NOMO-1 treated with DMSO at 0.1 percent for 48 hours (cell line): ENCODE data around the gene GLYATL2.

Experiments
- DNase-seq: peaks from one replicate; lab custom pipeline; 2025; ENCODE audit not compliant: unreplicated experiment; lab: John Stamatoyannopoulos, UW

GLYATL2 gene, protein sequence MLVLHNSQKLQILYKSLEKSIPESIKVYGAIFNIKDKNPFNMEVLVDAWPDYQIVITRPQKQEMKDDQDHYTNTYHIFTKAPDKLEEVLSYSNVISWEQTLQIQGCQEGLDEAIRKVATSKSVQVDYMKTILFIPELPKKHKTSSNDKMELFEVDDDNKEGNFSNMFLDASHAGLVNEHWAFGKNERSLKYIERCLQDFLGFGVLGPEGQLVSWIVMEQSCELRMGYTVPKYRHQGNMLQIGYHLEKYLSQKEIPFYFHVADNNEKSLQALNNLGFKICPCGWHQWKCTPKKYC

GRCh38 chr11:58844361-58845005 is at the start of gene GLYATL2:
GLYATL2 (minus strand) TSS chr11:58844704; CDS start chr11:58839612, 5,092 bp downstream.
- no peak for DNase-seq

- DNase-seq: no peak
These were observed 49.4 kb upstream of the GLYATL2 start for GRCh38 chr11:58893899-58894298.

DNA sequence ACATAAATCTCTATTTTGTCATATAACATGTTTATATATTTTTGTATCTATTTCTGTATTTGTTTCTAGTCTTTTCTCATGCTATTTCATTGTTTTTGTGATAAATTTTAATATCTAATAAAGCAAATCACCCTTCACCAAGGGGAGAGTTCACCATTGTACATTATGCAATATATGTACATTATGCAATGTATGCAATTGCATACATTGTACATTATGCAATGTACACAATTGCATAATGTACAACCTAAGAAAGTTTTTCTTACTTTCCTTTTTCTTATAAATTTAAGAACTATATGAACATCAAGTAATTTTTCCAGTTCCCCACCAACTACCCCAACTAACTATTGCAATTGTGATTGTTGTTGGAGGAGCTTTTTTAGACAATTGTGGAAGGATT is 44.1 kb upstream of the GLYATL2 start:
- peak; percentile 56 for DNase-seq

DNA sequence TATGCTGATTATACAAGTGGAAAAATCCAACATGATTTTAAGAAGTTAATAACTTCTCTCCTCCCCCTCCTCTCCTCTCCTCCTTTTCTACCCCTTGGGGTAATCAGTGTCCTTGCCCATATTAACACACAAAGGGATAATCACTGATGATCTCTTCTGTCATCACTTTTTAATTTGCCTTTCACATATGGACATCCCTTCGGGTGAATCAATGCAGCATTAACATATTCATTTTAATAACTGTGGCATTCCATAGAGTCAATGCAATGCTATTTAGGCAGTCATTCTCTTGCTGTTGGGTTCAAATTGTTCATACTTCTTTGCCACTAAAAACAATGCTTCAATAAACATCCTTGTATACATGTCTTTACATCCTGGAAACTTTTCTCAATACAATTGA is 42.9 kb upstream of the GLYATL2 start:
- no peak for DNase-seq

- DNase-seq: peak; percentile 18
These were observed 36.1 kb upstream of the GLYATL2 start for GRCh38 chr11:58880625-58881024.

- no peak for DNase-seq
These were observed 35.7 kb upstream of the GLYATL2 start for GRCh38 chr11:58880166-58880565.

DNA sequence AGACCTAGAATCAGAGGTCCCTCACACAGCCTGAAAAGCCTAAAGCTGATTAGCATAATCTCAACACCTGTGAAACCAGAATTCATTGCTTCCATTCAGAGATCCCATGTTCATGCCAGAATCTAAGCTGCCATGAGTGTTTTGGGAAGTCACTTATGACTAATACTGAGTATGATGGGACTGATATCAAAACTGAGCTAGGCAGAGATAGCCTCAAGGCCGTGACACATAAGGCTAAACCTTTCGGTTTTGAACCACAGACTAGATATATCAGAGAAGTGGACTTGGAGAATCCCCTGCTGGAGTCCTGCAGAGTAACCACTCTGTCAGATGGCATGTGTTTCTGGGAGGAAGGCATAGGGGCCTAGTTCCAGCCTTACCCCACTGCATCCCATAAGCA is 23.1 kb upstream of the GLYATL2 start:
- no peak for DNase-seq

DNA sequence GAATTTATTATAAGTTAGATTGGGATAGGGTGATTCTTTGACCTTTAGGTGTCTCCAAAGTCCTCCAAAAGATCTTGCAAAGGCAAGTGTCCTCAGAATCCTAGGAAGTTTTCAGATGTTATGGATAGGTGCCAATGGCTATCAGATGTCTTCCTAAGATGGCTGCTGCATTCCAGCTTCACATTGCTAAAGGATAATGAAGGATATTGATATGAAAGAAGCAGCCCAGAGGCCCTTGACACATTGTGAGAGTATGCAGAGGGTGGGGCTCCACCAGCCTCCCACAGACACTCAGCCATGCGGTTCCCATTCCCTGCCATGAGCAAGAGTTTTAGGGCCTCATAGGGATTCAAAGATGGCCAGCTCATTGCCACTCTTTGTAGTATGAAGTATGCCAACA is 22.3 kb upstream of the GLYATL2 start:
- no peak for DNase-seq

- DNase-seq: no peak
These were observed 19.8 kb upstream of the GLYATL2 start for GRCh38 chr11:58864335-58864734.

DNA sequence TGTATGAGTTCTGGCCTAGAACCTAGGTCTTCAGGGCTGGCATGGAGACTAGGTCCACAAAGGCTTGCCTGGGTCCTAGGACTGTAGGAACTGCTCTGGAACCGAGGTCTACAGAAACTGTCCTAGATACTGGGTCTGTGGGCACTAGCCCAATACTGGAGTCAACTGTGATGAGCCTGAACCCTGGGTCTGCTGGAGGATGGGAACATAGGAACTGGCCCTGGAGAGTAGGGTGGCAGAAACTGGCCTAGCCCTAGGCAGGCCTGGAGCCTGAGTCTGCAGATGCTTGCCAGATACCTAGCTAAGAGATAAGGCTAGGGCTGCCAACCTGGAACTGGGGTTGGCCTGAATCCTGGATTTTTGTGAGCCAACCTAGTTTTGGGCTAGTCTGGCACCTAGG is 19.2 kb upstream of the GLYATL2 start:
- DNase-seq: no peak

DNA sequence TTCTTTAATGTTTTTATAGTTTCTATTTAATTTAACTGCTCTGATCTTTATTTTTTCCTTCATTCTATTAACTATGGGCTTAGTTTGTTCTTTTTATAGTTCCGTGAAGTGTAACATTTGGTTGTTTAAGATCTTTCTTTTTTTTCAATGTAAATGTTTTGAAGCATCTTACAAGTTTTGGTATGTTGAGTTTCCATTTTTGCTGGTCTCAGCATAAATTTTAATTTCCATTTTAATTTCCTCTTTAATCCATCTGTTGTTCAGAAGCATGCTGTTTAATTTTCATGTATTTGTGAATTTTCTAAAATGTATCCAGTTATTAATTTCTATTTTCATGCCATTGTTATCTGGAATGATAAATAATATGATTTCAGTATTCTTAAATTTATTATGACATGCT is 17.0 kb upstream of the GLYATL2 start:
- DNase-seq: no peak

- no peak for DNase-seq
These were observed 12.3 kb upstream of the GLYATL2 start for GRCh38 chr11:58856806-58857205.

GRCh38 chr11:58845386-58845785 is 882 bp upstream of the GLYATL2 start:
- peak; percentile 58 for DNase-seq

DNA sequence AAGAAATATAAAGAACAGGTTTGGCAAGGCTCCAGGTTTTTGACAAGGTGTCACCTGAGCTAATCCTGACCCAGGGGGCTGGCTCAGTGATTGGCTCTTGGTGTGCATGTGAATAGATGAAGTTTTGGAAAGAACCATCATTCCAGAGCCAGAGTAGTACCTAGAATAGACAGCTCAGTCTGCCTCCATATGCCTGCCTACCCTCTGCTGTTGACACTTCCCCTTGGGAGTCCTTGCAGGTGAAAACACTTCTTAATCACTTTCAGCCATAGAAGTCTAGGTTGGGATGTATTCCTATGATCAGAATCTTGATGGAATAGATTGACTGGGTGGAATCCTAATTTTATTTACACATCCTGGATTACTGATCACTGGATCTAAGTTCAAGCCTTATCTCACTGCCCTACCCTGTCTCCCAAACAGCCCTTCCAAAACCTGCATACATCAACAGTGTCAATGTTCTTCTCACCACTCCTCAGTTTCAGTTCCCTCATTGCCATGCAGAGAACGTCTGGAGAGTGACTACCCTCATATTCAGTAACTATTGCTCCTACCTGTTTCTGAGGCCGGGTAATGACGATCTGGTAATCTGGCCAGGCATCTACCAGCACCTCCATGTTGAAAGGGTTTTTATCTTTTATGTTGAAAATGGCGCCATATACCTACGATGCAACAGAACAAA is 6.7 kb downstream of the GLYATL2 start:
- DNase-seq: peak; percentile 71

DNA sequence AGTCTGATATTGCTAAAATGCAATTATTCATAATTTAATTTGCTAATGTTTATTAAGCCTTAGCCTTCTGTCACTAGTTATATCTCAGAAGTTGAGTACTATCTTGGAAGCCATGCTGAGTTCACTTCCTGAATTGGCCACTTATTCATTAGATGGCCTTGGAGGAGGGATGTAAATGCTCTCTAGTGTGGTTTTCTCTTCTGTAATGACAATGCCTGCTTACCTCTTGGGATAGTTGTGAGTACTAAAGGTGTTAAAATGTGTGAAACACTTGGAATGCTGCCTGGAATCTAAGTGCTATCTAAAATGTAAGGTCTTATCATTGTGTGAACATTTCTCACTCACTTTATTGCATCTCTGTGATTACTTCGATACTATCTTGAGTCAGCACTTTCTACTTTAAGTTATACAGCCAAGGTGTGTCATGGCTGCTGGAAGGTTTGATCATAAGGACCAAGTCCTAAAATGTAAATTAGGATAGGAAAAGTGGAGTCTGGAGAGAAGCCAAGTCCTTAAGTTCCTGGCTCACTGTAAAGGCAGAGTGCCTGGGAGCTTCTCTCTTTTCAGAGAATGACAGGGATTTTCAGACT is 12.4 kb downstream of the GLYATL2 start:
- DNase-seq: no peak

DNA sequence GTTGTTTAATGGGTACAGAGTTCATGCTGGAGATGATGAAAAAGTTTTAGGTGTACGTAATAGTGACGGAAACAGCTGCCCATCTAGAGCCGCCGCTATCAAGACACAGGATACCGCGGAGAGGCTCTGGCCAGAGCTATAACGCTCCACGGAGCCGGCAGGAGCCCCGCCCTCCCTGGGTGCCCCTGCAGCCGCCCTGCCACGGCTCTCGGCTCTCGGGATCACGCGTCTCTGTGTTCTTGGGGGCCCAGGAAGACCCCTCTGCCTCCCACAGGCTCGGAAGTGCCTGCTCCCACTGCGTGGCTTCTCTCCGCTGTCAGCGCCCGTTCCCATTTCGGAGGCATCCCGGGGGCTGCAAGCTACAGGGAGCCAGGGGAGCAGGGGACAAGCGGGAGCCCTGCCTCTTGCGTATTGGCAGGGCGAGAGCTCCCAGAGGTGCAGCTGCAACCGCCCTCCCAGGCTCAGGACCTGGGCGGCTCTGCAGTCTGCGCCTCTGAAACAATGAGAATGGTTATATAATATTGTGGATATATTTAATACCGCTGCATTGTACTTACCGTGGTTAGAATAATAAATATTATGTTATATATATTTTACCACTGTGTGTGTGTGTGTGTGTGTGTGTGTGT is 13.7 kb downstream of the GLYATL2 start:
- DNase-seq: no peak

GRCh38 chr11:58829786-58830185 is 14.7 kb downstream of the GLYATL2 start:
- DNase-seq: no peak

DNA sequence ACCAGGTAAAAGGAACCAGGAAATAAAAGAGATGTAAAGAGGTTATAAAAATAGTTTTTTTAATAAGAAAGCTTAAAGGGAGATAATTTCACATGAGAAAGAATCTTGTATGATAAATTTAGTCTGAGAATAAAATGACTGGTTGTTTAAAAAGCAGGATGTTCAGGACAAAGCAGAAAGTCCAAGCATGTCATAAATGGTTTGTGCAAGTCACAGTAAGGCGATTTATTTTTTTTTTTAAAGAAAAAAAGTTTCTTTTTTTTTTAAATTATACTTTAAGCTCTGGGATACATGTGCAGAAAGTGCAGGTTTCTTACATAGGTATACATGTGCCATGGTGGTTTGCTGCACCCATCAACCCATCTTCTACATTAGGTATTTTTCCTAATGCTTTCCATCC is 30.8 kb downstream of the GLYATL2 start:
- no peak for DNase-seq

- no peak for DNase-seq
These were observed 33.0 kb downstream of the GLYATL2 start for GRCh38 chr11:58811499-58811898.

DNA sequence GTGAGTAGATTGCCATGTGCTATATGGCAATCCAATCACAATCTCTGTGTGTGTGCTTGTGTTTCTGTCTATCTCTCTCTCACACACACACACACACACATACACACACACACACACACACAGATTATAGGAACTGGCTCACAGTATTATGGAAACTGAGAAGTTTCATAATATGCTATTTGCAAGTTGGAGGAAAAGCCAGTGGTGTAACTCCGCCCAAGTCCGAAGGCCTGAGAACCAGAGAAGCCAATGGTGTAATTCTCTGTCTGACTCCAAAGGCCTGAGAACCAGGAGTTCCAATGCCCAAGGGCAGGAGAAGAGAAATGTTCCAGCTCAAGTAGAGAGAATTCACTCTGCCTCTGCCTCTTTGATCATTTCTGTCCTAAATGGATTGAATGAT is 37.2 kb downstream of the GLYATL2 start:
- DNase-seq: no peak

DNA sequence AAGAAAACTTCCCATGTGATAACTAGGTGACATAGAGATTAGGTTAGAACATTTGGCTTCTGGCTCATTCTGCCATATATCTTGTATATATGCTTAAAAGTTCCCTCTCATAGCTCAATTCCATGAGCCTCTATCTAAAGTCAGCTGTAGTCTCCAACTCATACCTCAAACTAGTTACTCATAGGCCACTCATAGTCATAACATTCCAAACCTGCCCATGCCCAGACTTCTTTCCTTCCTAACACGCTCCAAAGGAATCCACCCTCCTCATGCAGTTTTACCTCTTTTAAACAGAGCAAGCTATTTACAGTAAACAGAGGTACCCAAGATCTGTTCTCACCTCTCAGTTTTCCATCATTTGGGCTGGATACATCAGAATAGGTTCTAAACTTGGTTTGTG is 39.4 kb downstream of the GLYATL2 start:
- DNase-seq: no peak
